ENCODE results near the gene PCTP. TPM values are rescaled to one million over a fixed set of nuclear protein-coding genes. Genes with fewer than 3 reads are reported as not detected.

The PCTP gene
- total and polyA plus RNA-seq, 3 donors from 2014 or later = 22.6 to 32.0 (median 24.0) TPM

GRCh38 chr17:55816532-55817396, 65.9 kb downstream of the PCTP start:
- no peak overlapping the region for H3K4me3 ChIP-seq
- WGBS, 2 donors = 70 to 71% methylated on average over 8 of the region's 8 CpGs
- no peaks in the 10 kb centered on the region for H3K9me3 ChIP-seq
- DNase-seq = no peak
- TF ChIP-seq POLR2A (IDR thresholded peaks at IDR 0.05) = no peak
- TF ChIP-seq, protein P1, sequence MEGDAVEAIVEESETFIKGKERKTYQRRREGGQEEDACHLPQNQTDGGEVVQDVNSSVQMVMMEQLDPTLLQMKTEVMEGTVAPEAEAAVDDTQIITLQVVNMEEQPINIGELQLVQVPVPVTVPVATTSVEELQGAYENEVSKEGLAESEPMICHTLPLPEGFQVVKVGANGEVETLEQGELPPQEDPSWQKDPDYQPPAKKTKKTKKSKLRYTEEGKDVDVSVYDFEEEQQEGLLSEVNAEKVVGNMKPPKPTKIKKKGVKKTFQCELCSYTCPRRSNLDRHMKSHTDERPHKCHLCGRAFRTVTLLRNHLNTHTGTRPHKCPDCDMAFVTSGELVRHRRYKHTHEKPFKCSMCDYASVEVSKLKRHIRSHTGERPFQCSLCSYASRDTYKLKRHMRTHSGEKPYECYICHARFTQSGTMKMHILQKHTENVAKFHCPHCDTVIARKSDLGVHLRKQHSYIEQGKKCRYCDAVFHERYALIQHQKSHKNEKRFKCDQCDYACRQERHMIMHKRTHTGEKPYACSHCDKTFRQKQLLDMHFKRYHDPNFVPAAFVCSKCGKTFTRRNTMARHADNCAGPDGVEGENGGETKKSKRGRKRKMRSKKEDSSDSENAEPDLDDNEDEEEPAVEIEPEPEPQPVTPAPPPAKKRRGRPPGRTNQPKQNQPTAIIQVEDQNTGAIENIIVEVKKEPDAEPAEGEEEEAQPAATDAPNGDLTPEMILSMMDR (IDR thresholded peaks at IDR 0.05) = no peak
- no peaks in the 10 kb centered on the region for H3K36me3 ChIP-seq (ENCODE audit: low read depth, missing control alignments)
- intact Hi-C loops (cut with DNase I; ENCODE audit: low total_unique reads) = no loop called here
- H3K27me3 ChIP-seq = no peaks in the 10 kb centered on the region
- H3K4me1 ChIP-seq = no peaks in the 10 kb centered on the region
- H3K27ac ChIP-seq = no peak overlapping the region

DNA sequence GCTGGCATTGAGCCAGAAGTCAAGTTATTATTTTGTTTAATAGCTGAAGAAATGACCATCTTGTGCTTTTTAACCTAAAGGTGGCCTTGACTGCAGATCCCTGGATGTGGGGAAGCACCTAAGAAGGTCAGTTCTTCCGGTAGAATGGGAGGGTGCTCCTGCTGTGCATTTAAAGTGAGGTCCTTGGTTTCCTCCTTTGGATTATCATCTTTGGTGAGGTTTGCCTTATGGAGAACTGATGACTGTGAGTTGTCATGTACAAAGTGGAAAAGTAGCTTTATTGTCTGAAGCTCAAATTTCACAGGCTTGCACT, 66.5 kb downstream of the PCTP start:
- no peaks in the 10 kb centered on the region for H3K4me1 ChIP-seq
- H3K4me3 ChIP-seq = no peak overlapping the region
- no peaks in the 10 kb centered on the region for H3K36me3 ChIP-seq (ENCODE audit: low read depth, missing control alignments)
- TF ChIP-seq POLR2A (IDR thresholded peaks at IDR 0.05) = no peak
- TF ChIP-seq, protein P1 (IDR thresholded peaks at IDR 0.05) = no peak
- no peaks in the 10 kb centered on the region for H3K27me3 ChIP-seq
- intact Hi-C loops (cut with DNase I; ENCODE audit: low total_unique reads) = no loop called here
- 44 to 57% methylated on average over 1 of the region's 1 CpG for WGBS, 2 donors
- H3K9me3 ChIP-seq = no peaks in the 10 kb centered on the region
- no peak overlapping the region for H3K27ac ChIP-seq
- no peak for DNase-seq

DNA sequence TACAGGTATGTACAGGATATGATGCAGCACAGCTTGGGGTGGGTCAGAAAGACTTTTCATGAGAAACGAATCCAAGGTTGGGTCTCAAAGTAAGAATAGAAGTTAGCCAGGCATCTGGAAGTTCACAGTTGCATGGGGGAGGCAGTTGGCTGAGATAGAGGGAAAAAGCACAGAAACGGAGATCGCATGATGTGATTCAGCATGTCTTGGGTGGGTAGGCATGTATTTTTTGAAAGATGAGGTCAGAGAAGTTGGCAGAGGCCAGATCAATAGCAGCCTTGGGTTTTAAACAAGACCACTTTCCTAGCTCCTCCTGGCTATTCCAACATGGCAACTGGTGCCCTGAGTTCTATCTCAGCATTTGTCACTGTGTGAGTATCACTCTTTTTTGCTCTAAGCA, 67.2 kb downstream of the PCTP start:
- Histone ChIP-seq H3K27me3 (no peaks in the 10 kb centered on the region), H3K27ac (no peak overlapping the region), H3K9me3 (no peaks in the 10 kb centered on the region), H3K4me1 (no peaks in the 10 kb centered on the region), H3K36me3 (ENCODE audit: low read depth, missing control alignments) (no peaks in the 10 kb centered on the region), H3K4me3 (no peak overlapping the region)
- intact Hi-C loops (cut with DNase I; ENCODE audit: low total_unique reads) = no loop called here
- no peak for TF ChIP-seq POLR2A (IDR thresholded peaks at IDR 0.05)
- TF ChIP-seq, protein P1 (IDR thresholded peaks at IDR 0.05) = no peak
- 90 to 93% methylated on average over 3 of the region's 3 CpGs for WGBS, 2 donors
- DNase-seq = no peak

DNA sequence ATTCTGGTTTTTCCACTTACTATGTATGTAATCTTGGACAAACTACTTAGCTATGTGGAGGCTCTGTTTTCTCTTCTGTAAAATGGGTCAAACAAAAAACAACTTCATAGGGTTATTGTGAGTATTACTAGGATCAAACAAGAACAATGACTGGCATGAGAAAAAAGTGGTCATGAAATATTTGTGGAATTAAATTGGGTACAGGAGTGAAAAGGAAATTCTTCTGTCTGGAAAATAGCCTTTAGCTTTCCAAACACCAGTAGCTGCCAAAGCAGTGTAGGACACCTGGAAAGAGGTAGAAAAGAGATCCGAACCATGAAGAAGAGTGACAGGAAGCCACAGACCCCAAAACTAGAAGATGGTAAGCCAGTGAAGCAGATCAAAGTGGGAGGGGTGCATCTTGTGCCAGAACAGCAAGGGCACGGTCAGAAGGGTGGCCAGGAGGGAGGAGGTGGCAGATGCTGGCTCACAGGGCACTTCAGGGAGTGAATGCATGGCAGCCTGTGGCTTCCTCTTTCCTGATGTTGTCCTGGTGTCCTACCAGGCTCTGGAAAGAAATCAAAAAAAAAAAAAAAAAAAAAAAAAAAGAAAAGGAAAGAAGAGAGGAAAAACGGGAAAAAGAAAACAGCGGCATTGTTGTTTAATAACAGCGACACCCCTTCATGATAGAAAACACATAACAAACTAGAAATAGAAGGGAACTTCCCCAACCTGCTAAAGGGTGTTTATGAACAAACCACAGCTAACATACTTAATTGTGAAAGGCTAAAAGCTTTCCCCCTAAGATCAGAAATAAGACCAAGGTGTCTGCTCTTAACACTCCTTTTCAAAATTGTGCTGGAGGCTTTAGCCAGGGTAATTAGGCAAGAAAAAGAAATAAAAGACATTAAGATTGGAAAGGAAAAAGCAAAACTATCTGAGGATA, 67.9 kb downstream of the PCTP start:
- Histone ChIP-seq H3K27me3 (no peaks in the 10 kb centered on the region), H3K4me1 (no peaks in the 10 kb centered on the region), H3K9me3 (no peaks in the 10 kb centered on the region), H3K4me3 (no peak overlapping the region), H3K36me3 (ENCODE audit: low read depth, missing control alignments) (no peaks in the 10 kb centered on the region), H3K27ac (no peak overlapping the region)
- intact Hi-C loops (cut with DNase I; ENCODE audit: low total_unique reads) = no loop called here
- no peak for TF ChIP-seq POLR2A (IDR thresholded peaks at IDR 0.05)
- TF ChIP-seq, protein P1 (IDR thresholded peaks at IDR 0.05) = no peak
- 85 to 87% methylated on average over 5 of the region's 5 CpGs for WGBS, 2 donors
- no peak for DNase-seq

Measured in testis (tissue), 3 donors.